CD4-positive, alpha-beta T cell treated with Interleukin-4 for 4 hours (primary cell): Measurements from ENCODE around the gene COPS4.
"Not testable (repeated sequence)": the region's sequence is repeated elsewhere in the genome, so short reads cannot be mapped to it uniquely, and the experiment has no call there.

Source experiments
- DNase-seq: peaks from one replicate; pipeline ENCODE4 v3.0.0-alpha.2; 2020

The COPS4 gene

DNA sequence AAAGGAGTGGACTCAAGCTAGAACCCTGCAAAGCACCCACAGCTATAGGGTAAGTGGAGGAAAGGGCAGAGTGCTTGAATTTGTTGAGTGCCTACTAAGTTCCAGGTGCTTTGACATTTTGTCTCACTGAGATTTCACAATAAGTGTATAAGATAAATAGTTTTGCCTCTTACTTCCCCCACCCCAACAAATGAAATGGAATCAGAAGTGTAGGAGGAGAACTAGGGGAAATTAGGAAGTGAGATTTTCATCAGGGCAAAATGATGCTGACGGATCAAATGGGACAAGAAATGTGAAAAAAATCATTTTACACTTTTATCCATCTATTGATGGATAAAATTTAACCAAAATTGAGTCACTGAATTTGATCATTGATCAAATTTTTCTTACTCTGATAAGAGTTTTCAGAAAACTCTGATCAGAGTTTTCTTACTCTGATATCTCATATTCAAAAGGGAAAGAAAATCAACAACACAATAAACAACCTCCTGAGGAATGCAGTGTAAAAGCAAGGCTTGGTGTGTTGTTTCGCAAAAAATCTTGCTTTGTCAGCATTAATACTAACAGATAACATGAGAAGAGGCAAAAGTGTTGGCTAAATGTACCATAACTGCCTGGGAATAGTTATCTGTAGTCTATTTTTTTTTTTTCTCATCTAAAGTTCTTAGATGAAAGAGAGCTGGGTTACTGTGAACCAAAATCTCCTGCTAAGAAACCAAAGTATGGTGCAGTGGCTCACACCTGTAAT lies 54.6 kb downstream of the COPS4 start:
- no peak for DNase-seq

DNA sequence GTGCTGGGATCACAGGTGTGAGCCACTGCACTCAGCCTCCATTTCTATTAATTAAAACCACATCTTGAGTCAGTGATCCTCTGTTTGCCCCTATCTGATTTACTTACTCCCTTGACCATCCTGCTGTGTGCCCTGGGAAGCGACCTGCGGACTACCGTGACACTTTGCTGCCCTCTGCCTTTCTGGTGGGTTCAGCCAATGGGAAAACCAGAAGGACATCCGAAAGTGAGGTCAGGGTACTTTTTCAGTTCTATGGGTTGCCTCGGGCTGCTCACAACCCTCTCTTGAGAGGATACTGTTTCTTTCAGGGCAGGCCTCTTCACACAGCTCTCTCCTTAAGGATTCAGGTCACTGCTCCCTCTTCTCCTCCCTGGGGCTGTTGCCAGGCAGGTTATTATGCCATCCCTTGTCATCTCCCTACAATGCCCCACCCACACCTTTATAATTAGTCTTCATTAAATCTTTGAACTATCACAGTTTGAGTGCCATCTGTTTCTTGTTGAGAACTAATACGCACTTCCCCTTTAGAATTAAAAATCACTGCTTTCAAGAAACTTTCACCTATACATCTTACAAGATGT lies 58.2 kb downstream of the COPS4 start:
- no peak for DNase-seq

DNA sequence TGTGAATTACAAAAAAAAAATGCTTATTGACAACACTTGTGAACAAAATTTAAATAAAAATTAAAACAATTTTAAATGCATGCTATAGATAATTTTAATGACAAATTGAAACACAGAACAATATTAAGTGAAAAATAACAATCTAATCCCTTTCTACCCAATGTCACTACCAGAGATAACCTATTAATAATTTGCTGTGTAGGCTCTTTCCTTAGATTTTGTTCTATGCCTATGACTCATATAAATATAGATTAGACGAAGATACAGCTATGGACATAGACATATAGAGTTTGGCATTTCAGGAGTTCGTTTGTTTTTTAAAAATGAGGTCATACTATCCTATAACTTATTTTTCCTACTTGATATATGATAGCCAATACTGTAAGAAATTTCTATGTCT lies 61.4 kb downstream of the COPS4 start:
- DNase-seq: no peak

DNA sequence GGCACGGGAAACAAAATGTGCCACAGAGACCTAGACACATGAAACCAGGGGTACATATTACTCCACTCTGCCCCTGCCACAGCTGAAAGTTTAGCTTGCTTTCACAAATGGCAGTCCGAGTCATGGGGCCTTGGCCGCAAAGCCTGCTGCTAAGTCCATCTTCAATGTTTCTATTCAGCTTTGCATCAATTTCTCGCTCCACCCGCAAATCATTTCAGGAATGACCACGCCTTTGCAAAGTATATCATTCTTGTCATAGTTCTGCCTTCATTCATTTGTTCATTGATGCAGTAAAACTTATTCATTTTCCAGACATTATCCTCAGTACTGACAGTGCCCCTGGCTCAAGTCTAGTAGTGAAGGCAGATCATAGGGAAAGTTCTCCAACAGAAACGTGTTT lies 70.0 kb downstream of the COPS4 start:
- no peak for DNase-seq

DNA sequence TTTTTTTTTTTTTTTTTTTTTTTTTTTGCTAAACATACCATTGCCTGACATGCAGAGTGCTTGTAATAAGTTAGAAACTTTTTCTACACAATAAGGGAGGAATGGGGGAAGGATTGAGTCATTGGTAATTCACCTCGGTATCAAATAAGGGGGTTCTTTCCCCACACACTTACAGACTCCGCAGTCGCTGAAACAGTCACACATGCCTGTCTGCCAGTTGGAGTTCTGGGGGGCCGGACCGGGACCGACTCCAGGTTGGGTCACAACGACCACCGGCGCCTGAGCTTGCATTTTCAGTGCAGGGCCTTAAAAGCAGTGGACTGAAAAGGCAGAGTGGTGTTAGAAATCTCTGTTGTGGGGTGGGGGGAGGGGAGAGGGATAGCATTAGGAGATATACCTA lies 72.6 kb downstream of the COPS4 start:
- DNase-seq: peak; percentile 50

DNA sequence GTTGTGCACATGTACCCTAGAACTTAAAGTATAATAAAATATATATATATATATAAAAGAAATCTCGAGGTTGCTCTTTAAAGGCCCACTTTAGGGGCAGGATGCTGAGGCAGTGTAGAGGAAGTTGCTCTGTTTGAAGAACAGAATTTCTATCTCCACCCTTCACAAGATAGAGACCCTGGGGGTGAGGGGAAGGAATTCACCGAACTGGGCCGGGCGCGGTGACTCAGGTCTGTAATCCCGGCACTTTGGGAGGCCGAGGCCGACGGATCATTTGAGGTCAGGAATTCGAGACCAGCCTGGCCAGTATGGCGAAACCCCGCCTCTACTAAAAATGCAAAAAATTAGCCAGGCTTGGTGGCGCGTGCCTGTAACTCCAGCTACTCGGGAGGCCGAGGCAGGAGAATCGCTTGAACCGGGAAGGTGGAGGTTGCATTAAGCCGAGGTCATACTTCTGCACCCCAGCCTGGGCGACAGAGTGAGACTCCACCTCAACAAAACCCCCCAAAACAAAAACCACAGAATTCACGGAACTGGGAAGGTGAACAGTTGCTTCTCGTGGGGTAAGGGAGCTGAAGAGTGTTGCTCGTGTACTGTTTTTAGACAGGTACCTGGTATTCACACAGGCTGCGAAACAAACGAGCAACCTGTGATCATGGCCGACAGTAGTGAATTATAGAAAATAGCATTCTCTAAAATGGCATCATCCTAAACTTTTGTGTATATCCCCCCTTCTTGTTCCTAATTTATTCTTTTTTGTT lies 73.3 kb downstream of the COPS4 start:
- DNase-seq: peak; percentile 36

DNA sequence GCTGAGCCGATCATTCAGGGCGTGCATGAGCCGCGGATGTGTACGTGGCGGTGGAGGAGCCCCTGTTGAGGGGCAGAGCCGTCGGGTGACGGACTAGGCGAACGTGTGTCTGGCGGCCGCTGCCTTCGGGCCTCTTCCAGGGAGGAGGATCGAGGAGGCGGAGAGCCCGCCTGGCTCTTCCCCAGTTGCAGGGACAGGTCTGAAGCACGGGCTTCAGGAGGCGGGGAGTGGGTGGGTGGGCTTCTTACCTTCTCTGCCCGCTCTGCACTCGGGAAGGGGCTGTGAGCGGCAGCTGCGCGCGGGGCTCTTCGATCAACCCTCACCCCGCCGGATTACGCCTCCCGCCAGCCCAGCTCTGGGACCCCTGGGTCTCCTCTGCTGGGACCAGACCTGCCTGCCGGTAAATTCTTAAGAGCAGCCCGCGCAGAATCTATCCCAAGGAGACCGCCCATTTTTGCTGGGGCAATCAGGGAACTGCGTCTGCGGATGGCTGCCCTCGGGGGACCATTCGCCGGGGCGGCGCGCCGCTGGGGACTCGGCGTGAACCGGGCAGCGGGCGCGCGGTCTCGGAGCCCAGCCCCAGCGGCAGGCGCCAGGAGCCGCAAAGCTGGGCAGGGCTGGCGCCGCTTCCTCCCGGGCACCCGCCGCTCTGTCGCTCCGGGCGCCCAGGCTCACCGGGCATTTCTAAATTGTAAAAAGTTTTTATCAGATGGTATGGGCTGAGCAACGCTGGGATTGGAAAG lies 74.7 kb downstream of the COPS4 start:
- DNase-seq: peak; percentile 16

DNA sequence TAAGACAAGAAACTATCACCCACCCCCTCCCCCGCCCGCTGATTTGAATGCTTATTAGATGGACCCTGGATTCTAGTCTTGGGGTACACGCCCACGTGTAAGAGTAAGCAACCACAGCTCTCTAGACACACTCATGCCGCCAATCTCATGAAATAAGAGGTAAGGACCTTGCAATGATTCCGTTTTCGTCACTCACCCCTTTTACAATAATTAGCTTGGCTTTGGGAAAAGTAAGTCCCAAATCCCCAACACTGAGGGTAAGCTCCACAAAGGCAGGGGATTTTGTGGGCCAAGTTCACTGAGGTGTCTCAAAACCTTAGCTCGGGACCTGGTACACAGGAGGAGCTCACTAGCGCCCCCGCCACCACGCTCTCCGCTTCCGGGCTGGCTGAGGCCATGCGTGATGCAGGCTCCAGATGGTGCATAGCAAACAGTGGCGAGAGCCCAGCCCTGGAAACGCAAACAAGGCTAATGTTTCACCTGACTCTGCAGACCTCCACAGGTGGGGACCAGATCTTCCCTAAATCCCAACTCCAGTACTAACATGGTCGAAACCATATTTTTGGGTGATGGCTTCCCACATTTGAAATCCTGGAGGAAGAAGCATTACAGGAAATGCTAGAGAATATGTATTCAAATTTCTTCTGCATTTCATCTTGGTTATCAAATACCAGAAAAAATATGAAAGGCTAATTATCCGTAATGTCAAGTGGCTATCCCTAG lies 75.4 kb downstream of the COPS4 start:
- DNase-seq: peak; percentile 88

DNA sequence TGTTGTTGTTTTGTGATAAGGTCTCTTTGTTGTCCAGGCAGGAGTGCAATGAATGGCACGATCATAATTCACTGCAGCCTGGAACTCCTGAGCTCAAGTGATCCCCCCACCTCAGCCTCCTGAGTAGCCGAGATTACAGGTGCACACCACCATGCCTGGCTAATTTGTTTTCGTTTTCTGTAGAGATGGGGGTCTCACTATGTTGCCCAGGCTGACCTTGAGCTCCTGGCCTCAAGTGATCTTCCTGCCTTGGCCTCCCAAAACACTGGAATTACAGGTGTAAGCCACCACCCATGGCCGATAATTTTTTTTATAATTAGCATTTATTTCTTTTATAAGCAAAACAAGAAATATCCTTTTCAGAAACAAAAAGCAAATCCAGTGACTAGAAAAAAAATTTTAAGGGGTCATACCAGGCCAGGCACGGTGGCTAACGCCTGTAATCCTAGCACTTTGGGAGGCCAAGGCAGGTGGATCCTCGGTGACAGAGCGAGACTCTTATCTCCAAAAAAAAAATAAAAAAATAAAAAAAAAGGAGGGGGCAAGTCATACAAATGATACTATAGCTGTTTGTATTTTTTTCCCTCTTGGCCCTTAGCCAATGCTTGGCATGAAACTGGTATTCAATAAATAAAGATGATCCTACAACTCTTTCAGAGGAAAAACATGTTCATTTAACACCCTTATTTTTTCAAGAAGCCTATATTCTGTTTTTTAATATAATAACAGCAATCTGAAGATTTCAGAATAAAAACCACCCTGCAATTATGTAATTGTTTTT lies 76.2 kb downstream of the COPS4 start:
- DNase-seq: no peak

DNA sequence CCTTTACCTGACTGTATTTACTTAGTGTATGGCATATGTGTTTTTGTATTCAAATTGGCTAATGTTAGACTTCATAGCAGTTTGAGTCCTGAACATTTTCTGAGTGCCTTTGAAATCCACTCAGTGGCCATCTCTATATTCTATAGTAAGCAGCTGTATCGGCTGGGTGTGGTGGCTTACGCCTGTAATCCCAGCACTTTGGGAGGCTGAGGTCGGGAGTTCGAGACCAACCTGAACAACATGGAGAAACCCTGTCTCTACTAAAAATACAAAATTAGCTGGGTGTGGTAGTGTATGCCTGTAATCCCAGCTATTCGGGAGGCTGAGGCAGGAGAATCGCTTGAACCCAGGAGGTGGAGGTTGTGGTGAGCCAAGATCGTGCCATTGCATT lies 76.8 kb downstream of the COPS4 start:
- not testable (repeated sequence) for DNase-seq

DNA sequence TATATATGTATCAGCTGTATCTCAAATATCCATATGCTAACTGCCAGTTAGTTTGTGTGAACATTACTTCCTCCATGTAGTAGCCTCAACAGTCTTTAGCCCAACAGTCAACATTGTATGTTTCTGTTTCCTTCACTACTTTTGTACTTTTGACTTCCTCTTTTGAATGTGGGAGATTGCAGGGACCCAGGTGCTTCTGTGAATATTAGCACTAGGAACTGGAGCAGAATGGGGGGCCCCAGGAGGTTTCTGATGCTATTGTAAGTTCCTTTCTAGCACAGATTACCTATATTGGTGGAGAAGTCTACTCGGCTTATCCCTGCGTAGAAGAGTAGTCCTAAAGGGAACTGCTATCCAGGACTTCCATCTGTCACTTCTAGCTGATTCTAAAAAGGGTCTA lies 77.2 kb downstream of the COPS4 start:
- DNase-seq: peak; percentile 10

DNA sequence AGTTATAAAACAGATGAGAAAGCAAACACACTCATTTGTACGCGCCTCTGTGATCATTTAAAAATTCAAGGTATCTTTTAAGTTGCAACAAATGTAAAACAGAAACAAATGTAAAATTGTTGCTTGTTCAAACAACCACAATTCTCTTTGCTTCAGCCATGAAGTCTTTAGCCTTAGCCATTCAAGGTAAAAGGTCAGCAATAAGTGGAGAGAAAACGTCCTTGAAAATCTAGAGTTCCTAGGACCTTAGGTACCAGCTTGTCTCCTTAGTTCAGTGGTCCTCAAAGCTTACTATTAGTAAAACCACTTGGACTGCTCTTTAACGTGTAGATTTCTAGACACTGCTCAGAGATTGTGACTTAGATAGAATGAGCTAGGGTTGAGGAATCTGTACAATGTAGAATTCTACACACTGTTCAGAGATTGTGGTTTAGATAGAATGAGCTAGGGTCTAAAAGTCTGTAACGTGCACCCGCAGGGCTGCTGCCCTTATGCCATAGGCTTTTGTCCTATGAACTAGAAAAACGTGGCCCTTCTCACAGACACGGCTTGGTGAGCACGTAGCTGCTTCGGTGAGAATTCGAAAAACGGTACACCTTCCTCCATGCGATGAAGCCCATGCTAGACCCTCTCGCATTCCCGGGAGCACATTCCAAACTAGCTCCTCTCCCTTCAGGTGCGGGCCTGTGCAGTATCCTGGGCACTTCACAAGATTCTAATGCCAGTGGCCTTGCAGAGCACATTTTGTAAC lies 77.9 kb downstream of the COPS4 start:
- peak; percentile 31 for DNase-seq

DNA sequence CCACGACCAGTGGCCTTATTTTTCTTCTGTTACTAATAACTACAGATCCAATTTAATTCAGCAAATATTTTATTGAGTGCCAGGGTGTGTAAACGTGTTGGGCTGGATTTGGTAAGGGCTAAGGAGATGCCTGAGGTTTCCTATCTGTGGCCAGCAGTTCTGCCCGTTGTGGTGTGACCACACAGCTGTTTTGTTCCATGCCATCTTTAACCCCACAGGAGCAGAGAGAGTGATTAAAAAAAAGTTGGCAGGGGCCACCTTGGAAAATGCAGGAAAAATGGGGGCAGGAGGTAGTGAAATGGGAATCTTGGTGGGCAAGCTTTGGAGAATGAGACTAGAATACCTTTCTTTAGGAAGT lies 78.4 kb downstream of the COPS4 start:
- DNase-seq: no peak

DNA sequence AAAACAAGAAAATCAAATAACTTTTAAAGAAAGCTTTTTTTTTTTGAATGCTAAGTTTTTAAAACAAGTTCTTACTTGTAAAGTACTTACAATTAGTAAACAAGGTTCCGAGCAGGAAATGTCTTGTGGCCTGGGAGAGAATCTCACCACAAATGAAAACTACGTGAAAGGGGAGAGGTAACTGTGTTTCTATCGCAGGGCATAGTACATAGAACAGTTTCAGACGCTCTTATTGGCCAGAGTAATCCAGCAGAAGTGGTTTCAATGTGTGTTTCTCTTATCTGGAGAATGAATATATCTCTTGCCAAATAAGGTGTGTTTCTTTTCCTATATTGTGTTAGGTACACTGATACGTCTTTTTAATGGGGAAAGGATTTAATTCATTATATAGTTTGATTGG lies 79.6 kb downstream of the COPS4 start, which contains the start of gene PLAC8:
Gene PLAC8 (minus strand): TSS at position 154 of the 400 bp plus-strand sequence. CDS start 6,808 bp downstream, outside the sequence.
- DNase-seq: peak; percentile 78

DNA sequence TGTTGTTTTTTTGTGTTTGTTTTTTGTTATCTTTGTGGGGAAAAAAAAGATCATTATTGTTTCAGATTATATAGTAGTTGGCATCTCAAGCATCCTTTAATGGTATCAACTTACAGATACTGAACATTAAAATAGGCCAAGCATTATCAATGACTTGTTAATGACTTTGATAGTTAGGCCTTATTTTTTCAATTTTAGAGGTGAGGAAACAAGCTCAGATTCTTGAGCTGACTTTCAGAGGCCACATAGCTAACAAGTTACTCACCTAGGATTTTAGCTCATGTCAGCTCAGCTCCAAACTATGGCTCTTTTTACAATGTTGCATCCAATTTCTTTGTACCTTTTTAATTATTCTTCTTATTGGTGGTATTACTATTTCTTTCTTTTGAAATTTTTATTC lies 80.0 kb downstream of the COPS4 start:
- no peak for DNase-seq

DNA sequence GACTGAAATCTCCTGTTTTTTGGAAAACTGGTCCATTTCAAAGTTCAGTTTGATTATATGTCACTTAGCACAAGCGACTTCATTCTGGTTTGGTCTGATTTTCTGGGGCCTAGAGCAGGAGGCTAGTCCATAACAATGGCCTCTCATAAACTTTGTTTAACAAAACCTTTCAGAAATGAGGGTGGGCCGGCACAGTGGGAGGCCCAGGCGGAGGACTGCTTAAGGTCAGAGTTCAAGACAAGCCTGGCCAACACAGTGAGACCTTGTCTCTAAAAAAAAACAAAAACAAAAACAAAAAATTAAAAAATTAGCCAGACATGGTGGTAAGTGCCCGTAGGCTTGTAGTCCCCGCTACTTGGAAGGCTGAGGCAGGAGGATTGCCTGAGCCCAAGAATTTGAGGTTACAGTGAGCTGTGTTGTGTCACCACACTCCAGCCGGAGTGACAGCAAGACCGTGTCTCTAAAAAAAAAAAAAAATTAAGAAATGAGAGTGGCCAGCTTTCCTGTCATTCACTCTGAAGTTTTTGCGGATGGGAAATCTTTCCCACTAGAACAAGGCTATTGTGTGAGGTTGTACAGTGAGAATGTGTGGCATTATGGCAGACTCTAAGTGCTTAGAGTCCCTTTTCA lies 80.8 kb downstream of the COPS4 start:
- DNase-seq: no peak

DNA sequence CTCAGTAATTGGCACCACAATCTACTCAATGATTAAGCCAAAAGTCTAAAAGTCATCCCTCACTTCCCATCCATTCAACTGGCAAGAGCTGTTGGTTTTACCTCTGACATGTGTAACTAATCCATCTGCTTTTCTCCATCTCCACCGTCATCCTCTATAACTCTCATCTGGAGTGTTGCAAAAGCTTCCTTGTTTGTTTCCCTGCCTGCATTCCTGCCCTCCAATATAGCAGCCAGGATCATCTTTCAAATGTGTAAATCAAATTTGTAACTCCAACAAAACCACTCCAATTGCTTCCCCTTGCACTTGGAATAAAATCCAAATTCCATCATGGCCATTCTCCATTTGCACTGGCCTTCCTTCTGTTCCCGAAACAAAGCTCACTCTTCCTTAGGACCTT lies 83.9 kb downstream of the COPS4 start:
- no peak for DNase-seq

DNA sequence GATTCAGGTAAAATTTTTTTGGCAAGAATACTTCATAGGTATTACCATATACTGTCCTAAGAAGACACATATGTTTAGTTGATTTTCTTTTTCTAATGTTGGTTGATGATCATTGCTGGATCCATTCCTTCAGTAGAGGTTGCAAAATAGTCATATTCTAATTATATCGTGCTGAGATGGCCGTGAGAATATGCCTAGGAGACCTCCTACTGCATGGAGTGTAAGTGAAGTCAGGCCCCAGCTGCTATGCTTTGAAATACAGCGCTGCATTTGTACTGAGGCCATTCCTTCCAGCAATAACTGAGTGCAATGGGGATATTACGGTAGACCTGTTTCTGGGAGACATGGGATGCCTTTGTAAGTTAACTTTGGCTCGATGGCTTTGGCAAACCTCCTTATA lies 86.3 kb downstream of the COPS4 start:
- no peak for DNase-seq

DNA sequence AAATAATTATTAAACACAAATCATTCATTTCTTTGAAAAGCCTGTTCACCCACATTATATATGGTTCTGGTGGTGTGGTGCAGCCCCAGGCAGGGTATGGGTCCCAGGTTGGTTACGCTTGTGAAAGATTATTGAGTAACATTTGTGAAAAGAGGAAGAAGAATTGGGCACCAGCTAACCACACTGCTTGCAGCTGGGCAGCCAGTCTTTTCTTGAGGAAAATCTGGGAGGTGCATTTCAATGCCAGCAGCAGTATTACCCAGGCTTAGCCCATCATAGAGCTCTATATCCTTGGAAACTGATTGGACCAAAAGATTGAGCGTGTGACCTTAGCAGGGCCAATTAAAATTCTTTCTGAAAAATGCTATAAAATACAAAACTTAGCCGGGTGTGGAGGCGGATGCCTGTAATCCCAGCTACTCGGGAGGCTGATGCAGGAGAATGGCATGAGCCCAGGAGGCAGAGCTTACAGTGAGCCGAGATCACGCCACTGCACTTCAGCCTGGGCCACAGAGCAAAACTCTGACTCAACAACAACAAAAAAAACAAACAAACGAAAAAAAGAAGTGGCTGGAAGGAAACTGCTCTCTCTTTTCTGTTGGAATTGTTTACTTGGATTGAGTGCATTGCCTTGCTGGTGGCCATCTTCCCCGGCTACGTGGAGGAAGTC lies 89.3 kb downstream of the COPS4 start:
- no peak for DNase-seq
